ENCODE results near the gene SAA2. TPM values are rescaled to one million over a fixed set of nuclear protein-coding genes. Genes with fewer than 3 reads are reported as not detected.

Gene SAA2
- total RNA-seq, 1 experiment from 2014 or later, result 31.5 TPM

DNA sequence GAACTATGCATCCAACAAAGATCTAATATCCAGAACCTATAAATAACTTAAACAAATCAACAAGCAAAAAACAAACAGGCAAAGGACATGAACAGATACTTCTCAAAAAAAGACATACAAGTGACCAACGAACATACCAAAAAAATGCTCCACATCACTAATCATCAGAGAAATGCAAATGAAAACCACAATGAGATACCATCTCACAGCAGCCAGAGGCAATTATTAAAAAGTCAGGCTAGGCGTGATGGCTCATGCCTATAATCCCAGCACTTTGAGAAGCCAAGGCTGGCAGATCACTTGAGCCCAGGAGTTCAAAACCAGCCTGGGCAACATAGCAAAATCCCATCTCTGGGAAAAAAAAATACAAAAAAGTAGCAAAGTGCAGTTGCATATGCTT, 22.6 kb downstream of the SAA2 start:
- intact Hi-C loops (cut with micrococcal nuclease; ENCODE audit: unreplicated experiment), result no loop called here
- TF ChIP-seq, protein P1, sequence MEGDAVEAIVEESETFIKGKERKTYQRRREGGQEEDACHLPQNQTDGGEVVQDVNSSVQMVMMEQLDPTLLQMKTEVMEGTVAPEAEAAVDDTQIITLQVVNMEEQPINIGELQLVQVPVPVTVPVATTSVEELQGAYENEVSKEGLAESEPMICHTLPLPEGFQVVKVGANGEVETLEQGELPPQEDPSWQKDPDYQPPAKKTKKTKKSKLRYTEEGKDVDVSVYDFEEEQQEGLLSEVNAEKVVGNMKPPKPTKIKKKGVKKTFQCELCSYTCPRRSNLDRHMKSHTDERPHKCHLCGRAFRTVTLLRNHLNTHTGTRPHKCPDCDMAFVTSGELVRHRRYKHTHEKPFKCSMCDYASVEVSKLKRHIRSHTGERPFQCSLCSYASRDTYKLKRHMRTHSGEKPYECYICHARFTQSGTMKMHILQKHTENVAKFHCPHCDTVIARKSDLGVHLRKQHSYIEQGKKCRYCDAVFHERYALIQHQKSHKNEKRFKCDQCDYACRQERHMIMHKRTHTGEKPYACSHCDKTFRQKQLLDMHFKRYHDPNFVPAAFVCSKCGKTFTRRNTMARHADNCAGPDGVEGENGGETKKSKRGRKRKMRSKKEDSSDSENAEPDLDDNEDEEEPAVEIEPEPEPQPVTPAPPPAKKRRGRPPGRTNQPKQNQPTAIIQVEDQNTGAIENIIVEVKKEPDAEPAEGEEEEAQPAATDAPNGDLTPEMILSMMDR (IDR thresholded peaks at IDR 0.05; ENCODE audit: unreplicated experiment), result no peak
- H3K4me3 Mint-ChIP-seq (ENCODE audit: low read depth, unreplicated experiment), result no peak overlapping the region
- DNase-seq, result no peak
- peaks cover 15% of the 10 kb centered on the region for H3K27me3 Mint-ChIP-seq (ENCODE audit: unreplicated experiment)
- BruUV-seq (replicated peaks), result no TSS peak
- no peaks in the 10 kb centered on the region for H3K9me3 Mint-ChIP-seq (ENCODE audit: low read depth, unreplicated experiment)
- CTCF ChIA-PET, result no interaction called here
- no peaks in the 10 kb centered on the region for H3K36me3 Mint-ChIP-seq (ENCODE audit: insufficient read depth, unreplicated experiment)
- no peaks in the 10 kb centered on the region for H3K4me1 Mint-ChIP-seq (ENCODE audit: low read depth, unreplicated experiment)
- no peak overlapping the region for H3K27ac Mint-ChIP-seq (ENCODE audit: unreplicated experiment)

DNA sequence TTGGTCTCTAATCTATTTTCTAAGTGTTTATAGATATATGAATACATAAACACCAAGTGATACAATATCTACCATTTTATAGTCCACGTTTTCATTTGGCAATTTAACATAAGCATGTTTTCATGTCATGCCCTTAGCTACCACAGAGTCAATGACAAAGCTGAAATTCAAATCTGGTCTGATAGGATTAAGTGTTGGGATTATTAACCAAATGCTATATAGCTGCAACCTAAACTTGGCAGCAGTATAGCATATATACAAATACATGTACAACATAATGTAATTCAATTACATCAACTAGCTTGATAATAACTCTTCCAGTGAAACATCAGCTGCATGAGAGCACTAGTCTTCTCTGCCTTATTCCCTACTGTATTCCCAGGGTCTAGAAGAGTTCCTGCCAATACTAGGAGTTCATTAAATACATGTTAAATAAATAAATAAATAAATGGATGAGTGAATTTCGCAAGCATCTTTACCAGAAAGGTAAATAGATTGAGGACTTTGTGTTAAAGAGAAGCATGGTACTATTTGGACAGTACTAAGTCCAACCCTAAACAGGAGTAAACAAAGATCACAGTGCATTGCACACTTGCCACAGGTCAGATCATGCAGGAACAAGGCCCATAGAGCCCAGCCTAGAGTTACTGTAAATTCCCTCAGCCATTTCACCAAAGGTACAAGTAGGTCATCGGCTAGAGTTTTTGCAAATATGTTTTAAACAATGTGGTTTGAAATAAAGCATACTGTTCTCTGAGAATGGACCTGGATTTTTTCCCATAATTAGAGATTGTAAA, 24.7 kb downstream of the SAA2 start:
- intact Hi-C loops (cut with micrococcal nuclease; ENCODE audit: unreplicated experiment), result no loop called here
- TF ChIP-seq, protein P1 (IDR thresholded peaks at IDR 0.05; ENCODE audit: unreplicated experiment), result no peak
- BruUV-seq (replicated peaks), result no TSS peak
- Mint-ChIP-seq H3K4me1 (ENCODE audit: low read depth, unreplicated experiment) (no peaks in the 10 kb centered on the region), H3K36me3 (ENCODE audit: insufficient read depth, unreplicated experiment) (no peaks in the 10 kb centered on the region), H3K27ac (ENCODE audit: unreplicated experiment) (no peak overlapping the region), H3K27me3 (ENCODE audit: unreplicated experiment) (peaks cover 32% of the 10 kb centered on the region), H3K9me3 (ENCODE audit: low read depth, unreplicated experiment) (no peaks in the 10 kb centered on the region), H3K4me3 (ENCODE audit: low read depth, unreplicated experiment) (no peak overlapping the region)
- CTCF ChIA-PET, result interaction anchor here (1.3 kb wide), 1 partner anchor 20 kb away, joined by 3 read pairs; no protein-coding TSS in a partner anchor
- no peak for DNase-seq

DNA sequence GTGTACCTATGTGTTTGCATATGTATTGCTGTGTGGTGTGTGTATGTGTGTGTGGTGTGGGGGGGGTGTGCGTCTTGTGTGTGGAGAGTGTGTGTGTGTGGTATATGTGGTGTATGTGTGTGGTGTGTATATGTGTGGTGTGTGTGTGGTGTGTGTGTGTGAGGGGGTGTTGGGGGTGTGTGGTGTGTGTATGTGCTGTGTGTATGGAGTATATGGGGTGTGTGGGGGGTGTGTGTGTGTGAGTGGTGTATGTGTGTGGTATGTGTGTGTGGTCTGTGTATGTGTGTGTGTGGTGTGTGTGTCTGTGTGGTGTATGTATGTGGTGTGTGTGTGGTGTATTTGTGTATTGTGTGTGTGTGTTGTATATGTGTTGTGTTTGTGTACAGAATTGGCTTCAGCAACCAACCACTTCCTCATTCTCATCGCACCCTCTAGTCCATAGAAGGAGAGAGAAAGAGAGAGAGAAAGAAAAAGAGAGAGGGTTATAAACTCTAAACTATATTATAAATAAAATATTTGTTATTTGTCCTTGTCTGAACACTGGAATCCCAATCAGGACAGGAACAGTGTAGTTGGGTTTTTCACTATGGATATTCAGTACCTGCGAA, 25.6 kb downstream of the SAA2 start:
- peaks cover 40% of the 10 kb centered on the region for H3K27me3 Mint-ChIP-seq (ENCODE audit: unreplicated experiment)
- intact Hi-C loops (cut with micrococcal nuclease; ENCODE audit: unreplicated experiment), result no loop called here
- H3K4me3 Mint-ChIP-seq (ENCODE audit: low read depth, unreplicated experiment), result no peak overlapping the region
- DNase-seq, result no peak
- no peaks in the 10 kb centered on the region for H3K9me3 Mint-ChIP-seq (ENCODE audit: low read depth, unreplicated experiment)
- no peaks in the 10 kb centered on the region for H3K4me1 Mint-ChIP-seq (ENCODE audit: low read depth, unreplicated experiment)
- H3K27ac Mint-ChIP-seq (ENCODE audit: unreplicated experiment), result no peak overlapping the region
- no TSS peak for BruUV-seq (replicated peaks)
- CTCF ChIA-PET, result no interaction called here
- TF ChIP-seq, protein P1 (IDR thresholded peaks at IDR 0.05; ENCODE audit: unreplicated experiment), result no peak
- no peaks in the 10 kb centered on the region for H3K36me3 Mint-ChIP-seq (ENCODE audit: insufficient read depth, unreplicated experiment)

DNA sequence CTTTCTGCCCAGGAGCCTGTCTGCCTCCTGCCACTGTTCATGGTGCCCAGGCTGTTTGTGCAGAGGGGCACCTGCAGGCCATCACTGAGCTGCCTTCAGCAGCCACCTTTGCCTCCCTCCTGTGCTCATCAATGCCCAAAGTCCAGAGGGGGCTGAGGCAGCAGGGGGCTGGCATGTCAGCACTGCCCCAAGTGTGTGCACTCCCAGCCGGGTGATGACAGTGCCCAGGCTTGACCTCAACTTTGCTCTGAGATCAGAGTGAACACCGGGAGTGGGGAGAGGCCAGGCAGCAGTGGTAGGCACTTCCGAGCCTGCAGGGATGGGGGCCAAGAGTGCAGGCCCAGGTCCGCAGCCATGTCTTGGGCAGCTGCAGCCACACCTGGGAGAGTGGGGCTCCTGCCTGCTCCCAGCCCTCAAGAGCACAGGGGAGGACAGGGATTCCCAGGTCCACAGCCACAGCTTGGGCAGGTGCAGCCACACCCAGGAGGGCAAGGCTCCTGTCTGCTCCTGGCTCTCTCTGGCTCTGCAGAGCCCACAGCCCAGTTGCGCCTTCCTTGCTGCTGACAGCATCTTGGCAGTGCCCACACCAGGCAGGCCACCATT, 27.1 kb downstream of the SAA2 start:
- DNase-seq, result no peak
- no peaks in the 10 kb centered on the region for H3K36me3 Mint-ChIP-seq (ENCODE audit: insufficient read depth, unreplicated experiment)
- TF ChIP-seq, protein P1 (IDR thresholded peaks at IDR 0.05; ENCODE audit: unreplicated experiment), result no peak
- no TSS peak for BruUV-seq (replicated peaks)
- H3K4me1 Mint-ChIP-seq (ENCODE audit: low read depth, unreplicated experiment), result no peaks in the 10 kb centered on the region
- CTCF ChIA-PET, result no interaction called here
- intact Hi-C loops (cut with micrococcal nuclease; ENCODE audit: unreplicated experiment), result no loop called here
- no peak overlapping the region for H3K27ac Mint-ChIP-seq (ENCODE audit: unreplicated experiment)
- H3K9me3 Mint-ChIP-seq (ENCODE audit: low read depth, unreplicated experiment), result no peaks in the 10 kb centered on the region
- no peak overlapping the region for H3K4me3 Mint-ChIP-seq (ENCODE audit: low read depth, unreplicated experiment)
- H3K27me3 Mint-ChIP-seq (ENCODE audit: unreplicated experiment), result peaks cover 50% of the 10 kb centered on the region
